Endothelial cell of umbilical vein (primary cell): Measurements from ENCODE around the gene PGRMC2. TPM values are rescaled to one million over a fixed set of nuclear protein-coding genes. Genes with fewer than 3 reads are reported as not detected.

Experiments
- BruUV-seq: library from RNA; stranded (reverse); fragments of 400-500 nt; replicated peaks from 2 replicates; lab custom pipeline; 2021; lab: Mats Ljungman, UMichigan
- CTCF ChIA-PET: fragments of 300-600, 350-600 bp; sonication (Branson Sonifier 250); formaldehyde crosslinking; loops from one replicate; lab custom pipeline; 2021; ENCODE audit warnings: antibody characterized with exemption, inconsistent platforms; lab: Charles Lee
- POLR2A ChIA-PET: fragments of 300-600, 350-600 bp; sonication (Branson Sonifier 250); formaldehyde crosslinking; loops from one replicate; lab custom pipeline; 2021; ENCODE audit warnings: antibody characterized with exemption, inconsistent platforms; lab: Charles Lee
- DNase-seq: peaks from one replicate; pipeline ENCODE4 v3.0.0-alpha.2; 2011; ENCODE audit warnings: low read depth, low spot score
- FAIRE-seq: peaks from 2 replicates; lab custom pipeline; 2011; peaks lifted over from hg19 to GRCh38; lab: Jason Lieb, UNC
- H2AFZ ChIP-seq: 2 replicates; pipeline ENCODE4 v1.6.0; 2012; ENCODE audit warnings: low read depth, low read length, control low read depth, inconsistent platforms
- H3K27ac ChIP-seq: 2 replicates; pipeline ENCODE4 v1.5.1; 2011; ENCODE audit warnings: low read depth, mild to moderate bottlenecking, control low read depth, low read length, moderate library complexity; ENCODE audit not compliant: insufficient read depth
- H3K27me3 ChIP-seq, 2 experiments: 2 replicates each; pipeline versions ENCODE4 v1.6.0 to v1.6.1; 2011; ENCODE audit warnings: low read length in 2 of 2, mixed read lengths in 1 of 2; ENCODE audit not compliant: control insufficient read depth in 2 of 2, insufficient read depth in 2 of 2
- H3K36me3 ChIP-seq, 2 experiments: 2 replicates in 1 of 2; 3 replicates in 1 of 2; pipeline ENCODE4 v1.5.1; 2011; ENCODE audit warnings: low read length in 2 of 2, mild to moderate bottlenecking in 1 of 2, moderate library complexity in 1 of 2; ENCODE audit not compliant: control insufficient read depth in 2 of 2, insufficient read depth in 2 of 2; ENCODE audit errors: extremely low read depth in 1 of 2
- H3K4me1 ChIP-seq: 3 replicates; pipeline ENCODE4 v1.5.1; 2011; ENCODE audit warnings: mild to moderate bottlenecking, low read length; ENCODE audit not compliant: control insufficient read depth, insufficient read depth; ENCODE audit errors: extremely low read depth
- H3K4me2 ChIP-seq: 2 replicates; pipeline ENCODE4 v1.6.1; 2011; ENCODE audit warnings: low read length, control low read depth, mixed read lengths; ENCODE audit not compliant: insufficient read depth
- H3K4me3 ChIP-seq, 3 experiments: fragments of 200-600 bp in 1 of 3; sonication (generic), shearing (Covaris generic) in 1 of 3; replicated peaks in 1 of 3; 2 replicates each; pipeline ENCODE4 v1.5.1; 2011 to 2016; ENCODE audit warnings: control low read depth in 3 of 3, low read length in 3 of 3, mild to moderate bottlenecking in 2 of 3, inconsistent platforms in 1 of 3, low read depth in 1 of 3, moderate library complexity in 1 of 3; ENCODE audit not compliant: insufficient read depth in 1 of 3
- H3K79me2 ChIP-seq: 2 replicates; pipeline ENCODE4 v1.6.0; 2012; ENCODE audit warnings: low read length, inconsistent platforms; ENCODE audit not compliant: control insufficient read depth, insufficient read depth
- H3K9ac ChIP-seq: replicated peaks from 2 replicates; pipeline ENCODE3; 2011; ENCODE audit warnings: low read length, control low read depth; ENCODE audit not compliant: insufficient read depth; ENCODE audit errors: extremely low read depth
- H3K9me1 ChIP-seq: replicated peaks from 3 replicates; pipeline ENCODE4 v1.6.0; 2011; ENCODE audit warnings: mild to moderate bottlenecking, low read length; ENCODE audit not compliant: control insufficient read depth, insufficient read depth; ENCODE audit errors: extremely low read depth
- H3K9me3 ChIP-seq: replicated peaks from 2 replicates; pipeline ENCODE4 v1.5.1; 2012; ENCODE audit warnings: low read length, inconsistent platforms; ENCODE audit not compliant: control insufficient read depth, insufficient read depth
- H4K20me1 ChIP-seq: replicated peaks from 2 replicates; pipeline ENCODE3; 2011; ENCODE audit warnings: mild to moderate bottlenecking, low read length; ENCODE audit not compliant: control insufficient read depth, insufficient read depth; ENCODE audit errors: extremely low read depth
- EZH2 ChIP-seq: IDR thresholded peaks from 2 replicates; pipeline ENCODE4 v1.6.1; 2012; ENCODE audit warnings: borderline replicate concordance, low read depth, mild to moderate bottlenecking, moderate library complexity, low read length, inconsistent platforms; ENCODE audit not compliant: severe bottlenecking
- FOS ChIP-seq: IDR thresholded peaks from 2 replicates; pipeline ENCODE4 v1.6.1; 2011; ENCODE audit warnings: mild to moderate bottlenecking, low read length, moderate library complexity, borderline replicate concordance; ENCODE audit not compliant: insufficient read depth
- GATA2 ChIP-seq: IDR thresholded peaks from 2 replicates; pipeline ENCODE4 v1.7.0; 2011; ENCODE audit warnings: low read depth, mild to moderate bottlenecking, moderate library complexity, mixed read lengths, low read length; ENCODE audit not compliant: insufficient read length, insufficient read depth
- JUN ChIP-seq: IDR thresholded peaks from 2 replicates; pipeline ENCODE4 v1.6.1; 2011; ENCODE audit warnings: borderline replicate concordance, low read depth; ENCODE audit not compliant: insufficient read length, insufficient read depth
- MYC ChIP-seq: IDR thresholded peaks from one replicate; pipeline ENCODE4 v1.6.1; 2011; ENCODE audit warnings: mild to moderate bottlenecking, low read depth, low read length
- POLR2A ChIP-seq: IDR thresholded peaks from 2 replicates; pipeline ENCODE4 v1.6.1; 2012; ENCODE audit warnings: low read depth, mild to moderate bottlenecking, control low read depth, low read length
- POLR2AphosphoS5 ChIP-seq: IDR thresholded peaks from 2 replicates; pipeline ENCODE4 v1.6.1; 2012; ENCODE audit warnings: low read depth, mild to moderate bottlenecking, control low read depth, low read length, moderate library complexity; ENCODE audit not compliant: insufficient read depth
- dilution Hi-C: fragments of 300-500 bp; cut with MboI; formaldehyde crosslinking; loops from one replicate; pipeline ENCODE4 v1.15.0; 2019; ENCODE audit warnings: low sequenced_read_pairs; ENCODE audit not compliant: extremely low pct_ligation_motif_present
- intact Hi-C: fragments of 100-400 bp; cut with micrococcal nuclease; formaldehyde crosslinking; loops from one replicate; pipeline ENCODE4 v1.10.0; 2022
- polyA plus RNA-seq, 4 experiments: library from polyadenylated mRNA; depleted of rRNA in 3 of 4; stranded (reverse) in 3 of 4; unstranded in 1 of 4; fragments of >200 nt; gene quantifications; 2 replicates each; pipeline versions ENCODE4 v1.2.1 to v1.2.3, GENCODE V29; 2011 to 2012; ENCODE audit warnings: missing spikeins in 1 of 4
- total RNA-seq: library from RNA; stranded (reverse); gene quantifications from 2 replicates; pipeline ENCODE4 v1.2.3, GENCODE V29; 2021
- TF ChIP-seq, protein P1 (sequence below), 2 donors: IDR thresholded peaks; 1 replicate in 1 of 2; 2 replicates in 1 of 2; pipeline ENCODE4 v1.5.1; 2011; ENCODE audit warnings: low read length in 2 of 2, mild to moderate bottlenecking in 2 of 2, moderate library complexity in 2 of 2, control low read depth in 1 of 2, inconsistent platforms in 1 of 2, low read depth in 1 of 2; ENCODE audit not compliant: insufficient read depth in 1 of 2; ENCODE audit errors: extremely low read depth in 1 of 2
- TF ChIP-seq, protein P2 (sequence below): IDR thresholded peaks from 2 replicates; pipeline ENCODE4 v1.6.1; 2011; ENCODE audit not compliant: insufficient read depth, insufficient read length

PGRMC2 gene
- total and polyA plus RNA-seq, 2 donors (not counting 3 experiments of a cell fraction or from before 2014, with no cell fraction given) = 10.1 to 63.4 TPM

DNA sequence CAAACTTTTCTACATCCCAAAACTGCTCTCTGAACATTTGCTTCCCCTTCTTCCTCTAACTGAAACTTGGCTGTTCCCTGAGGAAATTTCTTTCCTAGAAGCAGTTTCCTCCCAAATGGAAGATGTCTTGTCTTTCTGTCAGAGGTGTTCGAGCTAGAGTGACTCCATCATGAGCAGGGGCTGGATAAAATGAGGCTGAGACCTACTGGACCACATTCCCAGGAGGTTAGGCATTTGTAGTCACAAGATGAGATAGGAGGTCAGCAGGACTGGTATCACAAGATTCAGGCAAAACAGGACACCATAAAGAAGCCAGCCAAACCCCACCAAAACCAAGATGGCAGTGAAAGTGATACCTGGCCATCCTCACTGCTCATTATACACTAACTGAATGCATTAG lies 35.8 kb upstream of the PGRMC2 start:
- Histone ChIP-seq H2AFZ (peak overlapping the region; percentile 38), H4K20me1 (no peaks in the 10 kb centered on the region), H3K4me2 (peak overlapping the region; percentile 48), H3K9me1 (no peaks in the 10 kb centered on the region), H3K4me3 (no peak overlapping the region), H3K27me3 (no peaks in the 10 kb centered on the region), H3K79me2 (no peaks in the 10 kb centered on the region), H3K4me1 (peaks cover 31% of the 10 kb centered on the region), H3K27ac (peak overlapping the region; percentile 96), H3K9ac (peak overlapping the region; percentile 46), H3K36me3 (no peaks in the 10 kb centered on the region), H3K9me3 (no peaks in the 10 kb centered on the region)
- dilution Hi-C loops (no loop called here), intact Hi-C loops (loop anchor here (1.0 to 2.0 kb wide), 5 partner anchors 15 to 486 kb away; partner anchors contain the start of gene JADE1)
- CTCF ChIA-PET = interaction anchor here (0.8 to 2.8 kb wide), 6 partner anchors 10 to 131 kb away, joined by 3 to 18 read pairs (median 4); no protein-coding TSS in a partner anchor
- POLR2A ChIA-PET = interaction anchor here (1.4 kb wide), 1 partner anchor 36 kb away, joined by 4 read pairs; the partner anchor contains the start of gene PGRMC2
- TF ChIP-seq FOS = no peak
- TF ChIP-seq, protein P1, sequence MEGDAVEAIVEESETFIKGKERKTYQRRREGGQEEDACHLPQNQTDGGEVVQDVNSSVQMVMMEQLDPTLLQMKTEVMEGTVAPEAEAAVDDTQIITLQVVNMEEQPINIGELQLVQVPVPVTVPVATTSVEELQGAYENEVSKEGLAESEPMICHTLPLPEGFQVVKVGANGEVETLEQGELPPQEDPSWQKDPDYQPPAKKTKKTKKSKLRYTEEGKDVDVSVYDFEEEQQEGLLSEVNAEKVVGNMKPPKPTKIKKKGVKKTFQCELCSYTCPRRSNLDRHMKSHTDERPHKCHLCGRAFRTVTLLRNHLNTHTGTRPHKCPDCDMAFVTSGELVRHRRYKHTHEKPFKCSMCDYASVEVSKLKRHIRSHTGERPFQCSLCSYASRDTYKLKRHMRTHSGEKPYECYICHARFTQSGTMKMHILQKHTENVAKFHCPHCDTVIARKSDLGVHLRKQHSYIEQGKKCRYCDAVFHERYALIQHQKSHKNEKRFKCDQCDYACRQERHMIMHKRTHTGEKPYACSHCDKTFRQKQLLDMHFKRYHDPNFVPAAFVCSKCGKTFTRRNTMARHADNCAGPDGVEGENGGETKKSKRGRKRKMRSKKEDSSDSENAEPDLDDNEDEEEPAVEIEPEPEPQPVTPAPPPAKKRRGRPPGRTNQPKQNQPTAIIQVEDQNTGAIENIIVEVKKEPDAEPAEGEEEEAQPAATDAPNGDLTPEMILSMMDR (IDR thresholded peaks at IDR 0.05; ENCODE audit: extremely low read depth in 1 of 2, insufficient read depth in 1 of 2, low read depth in 1 of 2, low read length in 2 of 2) = no peak
- BruUV-seq = TSS peak; percentile 75
- DNase-seq = no peak
- no peak for FAIRE-seq

DNA sequence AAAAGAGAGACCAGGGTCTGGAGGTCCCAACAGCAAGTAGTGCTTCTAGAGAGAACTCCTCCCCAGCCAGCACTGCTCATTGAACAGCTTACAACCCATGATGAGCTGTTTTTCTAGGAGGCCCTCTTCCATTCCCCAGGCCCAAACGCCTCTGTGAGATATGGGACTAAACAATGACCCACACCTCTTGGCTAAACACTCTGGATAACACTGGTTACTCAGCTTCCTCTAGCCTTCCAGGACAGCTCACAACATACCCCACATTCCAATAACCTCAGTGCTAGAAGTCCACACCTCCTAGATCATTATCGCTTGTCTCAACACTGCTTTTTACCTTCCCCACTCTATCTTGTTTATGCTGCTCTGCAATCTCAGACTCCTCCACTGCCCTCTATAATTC lies 35.4 kb upstream of the PGRMC2 start:
- Histone ChIP-seq H3K9me1 (no peaks in the 10 kb centered on the region), H3K36me3 (no peaks in the 10 kb centered on the region), H3K27ac (peak overlapping the region; percentile 96), H3K27me3 (no peaks in the 10 kb centered on the region), H3K4me1 (peaks cover 31% of the 10 kb centered on the region), H3K4me2 (peak overlapping the region; percentile 48), H4K20me1 (no peaks in the 10 kb centered on the region), H3K9me3 (no peaks in the 10 kb centered on the region), H2AFZ (peak overlapping the region; percentile 38), H3K4me3 (no peak overlapping the region), H3K9ac (peak overlapping the region; percentile 69), H3K79me2 (no peaks in the 10 kb centered on the region)
- TF ChIP-seq FOS = peak; percentile 86
- TF ChIP-seq, protein P2, sequence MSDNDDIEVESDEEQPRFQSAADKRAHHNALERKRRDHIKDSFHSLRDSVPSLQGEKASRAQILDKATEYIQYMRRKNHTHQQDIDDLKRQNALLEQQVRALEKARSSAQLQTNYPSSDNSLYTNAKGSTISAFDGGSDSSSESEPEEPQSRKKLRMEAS = no peak
- TF ChIP-seq POLR2AphosphoS5 = peak; percentile 92
- no peak for TF ChIP-seq EZH2
- peak; percentile 100 for TF ChIP-seq GATA2
- TF ChIP-seq MYC = peak; percentile 33
- TF ChIP-seq POLR2A = peak; percentile 74
- peak; percentile 76 for TF ChIP-seq JUN
- CTCF ChIA-PET = interaction anchor here (0.8 to 2.8 kb wide), 8 partner anchors 10 to 132 kb away, joined by 3 to 18 read pairs (median 4); no protein-coding TSS in a partner anchor
- POLR2A ChIA-PET = interaction anchor here (1.4 kb wide), 1 partner anchor 35 kb away, joined by 4 read pairs; the partner anchor contains the start of gene PGRMC2
- dilution Hi-C loops (no loop called here), intact Hi-C loops (loop anchor here (1.0 to 2.0 kb wide), 5 partner anchors 15 to 486 kb away; partner anchors contain the start of gene JADE1)
- peak; percentile 91 for DNase-seq
- peak; percentile 98 for FAIRE-seq
- BruUV-seq = no TSS peak
